Right cardiac atrium (tissue), 5 donors: ENCODE results near the gene STYXL2. TPM values are rescaled to one million over a fixed set of nuclear protein-coding genes. Genes with fewer than 3 reads are reported as not detected.

ENCODE experiments used
- ATAC-seq, 2 donors: fragments of 200-7000 bp; cut with Tn5 transposase; one replicate each; pipeline versions ENCODE4 v1.8.0 to v1.9.1; 2020; ENCODE audit warnings: moderate library complexity in 2 of 2, mild to moderate bottlenecking in 1 of 2
- DNase-seq, 3 donors: peaks; one replicate each; pipeline ENCODE4 v3.0.0-alpha.2; 2020
- H3K27ac ChIP-seq: one replicate; pipeline ENCODE4 v1.5.1; 2013; ENCODE audit warnings: mild to moderate bottlenecking, low read length, control low read depth, moderate library complexity
- H3K27me3 ChIP-seq: one replicate; pipeline ENCODE4 v1.6.1; 2013; ENCODE audit not compliant: control insufficient read depth, insufficient read depth
- H3K4me1 ChIP-seq: one replicate; pipeline ENCODE4 v1.6.1; 2013; ENCODE audit warnings: low read length; ENCODE audit not compliant: control insufficient read depth, insufficient read depth
- H3K4me3 ChIP-seq: one replicate; pipeline ENCODE4 v1.5.1; 2013; ENCODE audit warnings: low read length, control low read depth
- H3K9me3 ChIP-seq: one replicate; pipeline ENCODE4 v1.6.1; 2013; ENCODE audit warnings: low read length; ENCODE audit not compliant: control insufficient read depth
- WGBS: extraction: QIAGEN DNeasy Blood & Tissue Kit; methylation state at CpG from one replicate; pipeline ENCODE4 v1.1.7; 2013; 5-methylcytosine and 5-hydroxymethylcytosine counted together
- intact Hi-C, 4 donors: fragments of 100-400 bp; cut with DNase I; formaldehyde crosslinking; loops; one replicate each; pipeline versions ENCODE4 v1.11.0 to v1.14.0; 2022 to 2023
- polyA plus RNA-seq: library from polyadenylated mRNA; stranded (reverse); fragments of 200-250 nt; gene quantifications from one replicate; pipeline ENCODE4 v1.2.3, GENCODE V29; 2013
- total RNA-seq, 4 donors: library from RNA; stranded (reverse); fragmentation: NEBNext Ultra II Directional; extraction: Animal tissue kit (Norgen Biotek cat#: 25700); gene quantifications; one replicate each; pipeline ENCODE4 v1.2.1, GENCODE V29; 2021
- donor health status: healthy with polysubstance abuse.
- donor health status: DM: no; HTN: yes; CAD: no.
- donor health status: DM: no; HTN: no; CAD: no.
- donor health status: DM: no; HTN: yes; CAD: no; lungs with severe emphysema.
- donor health status: DM: yes; HTN: yes; CAD: no.

The STYXL2 gene
- total and polyA plus RNA-seq, 5 donors, result 69.5 to 144 (median 107) TPM

DNA sequence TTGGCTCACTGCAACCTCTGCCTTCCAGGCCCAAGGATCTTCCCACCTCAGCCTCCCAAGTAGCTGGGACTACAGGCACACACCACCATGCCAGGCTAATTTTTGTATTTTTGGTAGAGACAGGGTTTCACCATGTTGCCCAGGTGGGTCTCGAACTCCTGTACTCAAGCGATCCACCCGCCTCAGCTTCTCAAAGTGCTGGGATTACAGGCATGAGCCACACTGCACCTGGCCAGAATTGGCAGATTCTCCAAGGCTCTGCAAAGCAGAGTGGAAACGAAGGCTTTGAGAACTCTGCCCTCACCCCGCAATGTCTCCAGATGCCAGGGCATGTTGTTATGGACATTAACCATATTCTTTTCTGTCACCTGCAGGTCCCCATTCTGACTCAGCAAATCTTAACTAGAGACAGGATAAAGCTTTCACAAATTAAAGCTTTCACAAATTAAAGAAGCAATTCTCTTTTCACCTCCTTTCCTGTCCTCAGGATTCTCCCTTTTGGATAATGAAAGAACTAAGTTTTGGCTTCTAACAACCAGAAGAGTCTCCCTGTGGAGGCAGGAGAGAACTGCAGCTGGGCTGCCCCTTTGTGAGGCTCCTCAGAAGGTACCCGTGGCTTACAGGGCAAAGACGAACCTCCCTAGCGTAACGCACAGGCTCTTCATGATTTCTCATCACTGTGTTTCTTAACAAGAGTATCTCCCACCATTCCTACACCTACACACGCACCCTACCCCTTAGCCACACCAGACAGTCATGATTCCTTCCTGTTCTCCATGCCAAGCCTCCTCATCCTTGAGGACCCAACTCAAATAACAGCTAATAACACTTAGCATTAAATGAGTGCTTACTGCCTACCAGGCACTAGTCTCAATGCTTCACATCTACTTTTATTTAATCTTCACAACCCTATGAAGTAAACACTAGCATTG lies 33.5 kb upstream of the STYXL2 start:
- DNase-seq, result no peak

DNA sequence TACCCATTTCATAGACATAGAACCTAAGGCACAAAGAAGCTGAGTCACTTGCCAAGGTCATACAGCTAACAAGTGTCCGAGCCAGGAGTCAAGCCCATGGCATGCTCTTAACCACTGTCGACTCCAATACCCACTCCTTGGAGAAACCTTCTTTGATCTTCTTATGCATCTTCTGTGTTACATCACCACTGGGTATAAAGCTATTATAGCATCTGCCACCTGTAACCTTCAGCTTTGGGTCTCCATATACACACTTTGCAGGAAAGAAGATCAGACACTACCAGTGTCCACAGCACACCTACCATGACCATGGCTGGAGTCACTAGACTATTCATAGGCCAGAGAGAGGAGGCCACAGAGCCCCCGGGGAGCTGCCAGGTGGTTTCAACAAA lies 32.8 kb upstream of the STYXL2 start:
- Histone ChIP-seq H3K27ac (no peak overlapping the region), H3K4me3 (no peak overlapping the region), H3K4me1 (no peaks in the 10 kb centered on the region), H3K27me3 (no peaks in the 10 kb centered on the region), H3K9me3 (no peaks in the 10 kb centered on the region)
- intact Hi-C loops, result loop anchor here in 3 of 4 donors (5.0 to 10.0 kb wide), 3 partner anchors 154 to 474 kb away; no protein-coding TSS in a partner anchor
- no peak for ATAC-seq
- 89% methylated on average over 3 of the region's 3 CpGs for WGBS
- no peak for DNase-seq

More for the DNA sequence above, 33.5 kb upstream of the STYXL2 start:
- no peaks in the 10 kb centered on the region for H3K9me3 ChIP-seq
- no peaks in the 10 kb centered on the region for H3K27me3 ChIP-seq
- intact Hi-C loops, result loop anchor here in 3 of 4 donors (5.0 to 10.0 kb wide), 3 partner anchors 154 to 474 kb away; no protein-coding TSS in a partner anchor
- WGBS, result 76% methylated on average over 10 of the region's 10 CpGs
- no peak overlapping the region for H3K4me3 ChIP-seq
- no peaks in the 10 kb centered on the region for H3K4me1 ChIP-seq
- no peak overlapping the region for H3K27ac ChIP-seq
- ATAC-seq, result no peak

DNA sequence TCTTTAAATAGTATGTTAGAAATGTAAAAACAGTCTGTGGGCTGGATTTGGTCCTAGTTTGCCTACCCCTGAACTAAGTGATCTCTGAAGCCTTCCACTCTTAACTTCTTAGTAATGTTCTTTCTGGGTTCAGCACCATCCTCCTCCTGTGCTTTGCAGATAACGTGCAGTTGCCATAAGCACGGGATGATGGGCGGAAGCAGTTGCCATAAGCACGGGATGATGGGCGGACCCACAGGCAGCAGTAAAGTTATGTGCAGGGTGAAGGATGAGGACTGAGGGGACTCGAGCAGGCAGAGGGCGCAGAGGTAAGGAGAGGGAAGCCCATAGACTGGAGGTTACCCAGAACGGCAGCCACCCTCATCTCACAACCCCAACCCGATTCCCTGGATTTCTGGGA lies 29.3 kb upstream of the STYXL2 start:
- ATAC-seq (no peak), DNase-seq (no peak)
- intact Hi-C loops, result loop anchor here (5.0 to 10.0 kb wide), 4 partner anchors 150 to 470 kb away; no protein-coding TSS in a partner anchor
- Histone ChIP-seq H3K27ac (no peak overlapping the region), H3K4me3 (no peak overlapping the region), H3K9me3 (no peaks in the 10 kb centered on the region), H3K27me3 (no peaks in the 10 kb centered on the region), H3K4me1 (no peaks in the 10 kb centered on the region)
- 72% methylated on average over 9 of the region's 9 CpGs for WGBS

DNA sequence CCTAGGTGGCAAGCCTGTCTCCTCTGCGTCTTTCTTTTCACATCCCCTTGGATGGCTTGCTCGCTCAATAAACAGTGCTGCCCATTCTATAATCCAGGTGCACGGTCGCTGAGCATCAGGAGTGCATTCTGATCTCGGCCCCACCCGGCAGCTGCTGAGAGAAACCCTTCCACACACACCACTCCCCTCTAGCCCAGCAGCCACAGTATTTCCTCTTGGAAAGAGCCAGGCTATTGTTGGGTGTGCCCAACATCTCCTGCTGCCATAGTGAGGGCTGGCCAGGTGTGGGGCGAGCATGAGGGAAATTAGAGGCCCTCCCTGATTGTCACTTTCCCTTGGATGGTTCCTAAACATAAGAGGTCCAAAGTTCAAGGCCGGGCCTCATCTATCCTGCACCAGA lies 28.4 kb upstream of the STYXL2 start:
- H3K4me3 ChIP-seq, result no peak overlapping the region
- H3K9me3 ChIP-seq, result no peaks in the 10 kb centered on the region
- no peaks in the 10 kb centered on the region for H3K27me3 ChIP-seq
- peak in 1 of 2 donors; percentile 22 for ATAC-seq
- DNase-seq, result no peak
- WGBS, result 91% methylated on average over 8 of the region's 8 CpGs
- intact Hi-C loops, result loop anchor here (5.0 to 10.0 kb wide), 4 partner anchors 149 to 469 kb away; no protein-coding TSS in a partner anchor
- no peaks in the 10 kb centered on the region for H3K4me1 ChIP-seq
- no peak overlapping the region for H3K27ac ChIP-seq

DNA sequence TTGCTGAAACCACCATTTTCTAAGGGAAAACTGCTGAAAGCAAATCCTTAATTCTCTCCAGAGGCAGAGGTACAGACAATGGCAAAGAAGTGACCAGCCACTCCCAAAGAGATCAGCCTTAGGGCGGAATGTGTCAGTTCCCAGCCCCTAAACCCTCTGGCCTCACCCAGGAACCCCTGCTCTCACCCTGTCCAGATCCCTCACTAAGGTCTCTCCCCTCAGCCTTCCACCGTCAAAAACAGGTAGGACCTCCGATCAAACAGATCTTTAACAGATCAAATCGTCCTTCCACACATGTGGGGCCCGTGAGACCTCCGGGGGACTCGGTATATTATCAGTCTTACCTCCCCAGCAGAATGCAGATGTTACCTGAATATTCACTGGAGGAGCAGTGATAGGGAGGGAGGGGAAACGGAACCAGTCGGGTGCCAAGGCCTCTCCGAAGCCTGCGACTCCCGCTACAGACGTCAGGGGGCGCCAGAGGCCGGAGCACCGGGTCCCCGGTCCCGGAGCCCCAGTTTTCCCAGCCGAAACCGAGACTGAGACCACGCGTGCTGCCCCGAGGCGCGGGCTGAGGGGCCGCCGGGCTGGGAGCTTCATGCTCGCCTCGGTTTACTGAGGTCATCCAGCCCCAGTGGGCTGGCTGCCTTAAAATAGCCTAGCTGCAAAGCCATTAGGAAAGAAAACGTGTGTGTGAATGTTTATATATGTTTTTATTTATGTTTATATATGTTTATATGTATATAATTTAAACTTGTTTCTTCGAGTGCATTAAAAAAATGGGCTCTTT lies 27.3 kb upstream of the STYXL2 start:
- H3K4me1 ChIP-seq, result no peaks in the 10 kb centered on the region
- H3K4me3 ChIP-seq, result no peak overlapping the region
- no peak overlapping the region for H3K27ac ChIP-seq
- ATAC-seq, result peak; percentile 82 to 90
- H3K9me3 ChIP-seq, result no peaks in the 10 kb centered on the region
- 5% methylated on average over 31 of the region's 31 CpGs for WGBS
- no peaks in the 10 kb centered on the region for H3K27me3 ChIP-seq
- peak; percentile 72 to 91 (median 89) for DNase-seq
- intact Hi-C loops, result loop anchor here (5.0 to 10.0 kb wide), 4 partner anchors 148 to 468 kb away; no protein-coding TSS in a partner anchor

DNA sequence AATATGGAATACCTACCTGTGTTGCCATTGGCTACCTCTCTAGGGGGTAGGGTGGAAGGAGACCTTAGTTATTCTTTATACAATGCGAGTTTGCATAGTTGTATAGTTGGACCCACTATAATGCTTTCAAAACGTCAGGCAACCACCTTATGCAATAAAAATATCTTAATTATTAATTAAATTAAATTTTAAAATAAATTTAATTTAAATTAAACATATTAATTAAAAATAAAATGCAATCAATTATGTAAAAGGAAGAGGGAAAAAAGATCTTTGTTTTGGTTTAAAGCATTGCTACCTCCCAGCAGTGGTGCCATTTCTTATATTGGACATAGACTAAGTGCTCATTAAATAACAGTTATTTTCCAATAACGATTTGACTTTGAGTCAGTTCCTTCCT lies 26.0 kb upstream of the STYXL2 start:
- H3K4me3 ChIP-seq, result no peak overlapping the region
- H3K27ac ChIP-seq, result no peak overlapping the region
- ATAC-seq (no peak), DNase-seq (no peak)
- intact Hi-C loops, result loop anchor here (5.0 to 10.0 kb wide), 4 partner anchors 147 to 467 kb away; no protein-coding TSS in a partner anchor
- no peaks in the 10 kb centered on the region for H3K27me3 ChIP-seq
- WGBS, result 75% methylated on average over 3 of the region's 3 CpGs
- no peaks in the 10 kb centered on the region for H3K9me3 ChIP-seq
- H3K4me1 ChIP-seq, result no peaks in the 10 kb centered on the region

DNA sequence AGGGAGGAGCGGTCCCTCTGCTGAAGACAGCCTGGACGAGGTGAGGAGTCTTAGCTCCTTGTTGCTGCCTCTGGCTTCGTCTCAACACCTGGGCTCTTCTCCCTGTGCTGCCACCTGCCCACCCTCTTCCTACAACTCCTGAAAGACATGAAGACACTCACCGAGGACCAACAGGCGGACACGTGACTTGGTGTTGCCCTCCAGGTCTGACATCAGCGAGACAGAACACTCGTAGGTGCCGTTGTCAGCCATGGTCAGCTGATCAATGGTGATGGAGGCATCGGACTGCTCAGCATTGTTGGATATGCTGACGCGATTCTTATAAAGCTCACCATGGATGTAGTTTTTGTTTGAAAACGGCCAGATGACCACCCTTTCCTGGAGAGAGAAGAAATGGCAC lies 25.1 kb upstream of the STYXL2 start:
- Histone ChIP-seq H3K27ac (no peak overlapping the region), H3K27me3 (no peaks in the 10 kb centered on the region), H3K4me1 (no peaks in the 10 kb centered on the region), H3K4me3 (no peak overlapping the region), H3K9me3 (no peaks in the 10 kb centered on the region)
- intact Hi-C loops, result loop anchor here (5.0 to 10.0 kb wide), 4 partner anchors 146 to 466 kb away; no protein-coding TSS in a partner anchor
- DNase-seq (no peak), ATAC-seq (no peak)
- 91% methylated on average over 13 of the region's 13 CpGs for WGBS

DNA sequence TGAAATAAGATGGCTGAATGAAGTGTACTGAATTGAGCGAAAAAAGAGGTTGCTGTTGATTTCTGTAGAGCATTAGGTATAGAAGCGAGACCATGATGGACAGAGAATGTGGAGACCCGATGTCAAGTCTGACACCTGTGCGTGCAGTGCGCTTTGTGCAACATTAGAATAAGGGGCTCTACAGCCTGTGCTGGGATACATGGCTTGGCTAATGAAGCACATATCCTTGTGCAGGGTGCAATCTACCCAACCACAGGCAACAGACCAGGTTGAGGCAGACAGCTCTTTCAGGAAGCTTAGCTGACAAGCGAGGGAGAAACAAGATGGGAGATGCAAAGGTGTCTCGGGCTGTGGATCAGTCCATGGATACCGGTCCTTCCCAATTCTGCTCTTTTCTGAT lies 22.6 kb upstream of the STYXL2 start:
- DNase-seq, result no peak
- intact Hi-C loops, result loop anchor here in 1 of 4 donors (5.0 kb wide), 1 partner anchor 136 kb away; no protein-coding TSS in a partner anchor
- no peak overlapping the region for H3K27ac ChIP-seq
- no peak overlapping the region for H3K4me3 ChIP-seq
- no peaks in the 10 kb centered on the region for H3K4me1 ChIP-seq
- WGBS, result 97% methylated on average over 8 of the region's 8 CpGs
- no peak for ATAC-seq
- H3K9me3 ChIP-seq, result no peaks in the 10 kb centered on the region
- H3K27me3 ChIP-seq, result no peaks in the 10 kb centered on the region

DNA sequence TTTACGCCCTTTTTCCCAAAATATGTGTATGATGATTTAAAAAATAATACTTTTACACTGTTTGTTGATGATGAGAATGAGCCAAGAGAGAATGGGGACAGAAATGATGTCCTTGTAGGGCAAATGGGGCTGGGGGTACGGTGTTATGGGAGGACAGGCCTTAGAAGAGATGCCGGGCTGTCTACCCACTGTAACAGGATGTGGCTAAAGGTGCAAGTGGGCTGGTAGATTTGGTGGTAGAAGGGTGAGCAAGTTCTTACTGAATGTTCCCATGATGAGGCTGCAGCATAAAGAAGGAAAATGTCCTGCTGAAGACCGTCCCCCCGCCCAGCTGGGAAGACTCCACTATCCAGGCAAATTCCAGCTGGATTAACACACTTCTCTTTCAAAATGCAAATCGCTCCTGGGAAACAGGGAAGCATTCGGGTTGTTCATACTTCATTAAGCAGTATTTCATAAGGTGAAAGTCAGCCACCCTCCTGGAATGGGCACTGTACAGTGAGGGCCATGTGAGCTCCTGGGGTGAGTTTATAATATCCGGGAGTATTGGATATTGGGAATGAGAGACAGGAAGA lies 17.7 kb upstream of the STYXL2 start:
- intact Hi-C loops, result loop anchor here in 1 of 4 donors (5.0 kb wide), 1 partner anchor 51 kb away; no protein-coding TSS in a partner anchor
- H3K4me3 ChIP-seq, result no peak overlapping the region

DNA sequence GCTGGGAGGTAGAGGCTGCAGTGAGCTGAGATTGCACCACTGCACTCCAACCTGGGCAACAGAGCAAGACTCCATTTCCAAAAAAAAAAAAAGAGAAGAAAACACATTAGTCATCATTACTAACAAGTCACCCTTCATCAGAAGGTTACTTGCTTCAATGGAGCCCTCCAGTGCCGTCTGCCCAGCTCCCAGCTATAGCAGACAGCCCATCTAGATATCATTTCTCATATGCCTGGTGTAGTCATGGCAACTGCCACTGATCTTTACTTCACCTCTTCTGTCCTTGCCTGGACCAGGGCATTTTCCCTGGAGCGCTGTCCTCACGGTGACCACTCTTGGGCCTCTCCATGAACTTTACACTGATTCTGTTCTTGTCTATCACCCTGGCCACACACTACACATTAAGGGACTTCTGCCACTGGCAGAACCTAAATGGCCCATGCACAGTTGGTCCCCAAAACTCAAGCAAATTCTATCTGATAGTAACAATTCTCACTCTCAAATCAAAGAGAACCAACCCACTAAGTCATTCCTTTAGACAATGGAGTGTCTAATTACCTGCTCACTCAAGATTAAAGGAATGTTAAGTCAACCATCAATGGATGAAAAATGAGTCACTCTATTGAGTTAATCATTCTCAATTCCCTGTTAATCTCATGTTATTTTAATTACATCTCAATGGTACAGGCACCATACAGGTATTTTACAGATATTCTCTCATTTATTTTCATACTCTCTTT lies 16.6 kb upstream of the STYXL2 start:
- Histone ChIP-seq H3K27ac (no peak overlapping the region), H3K4me1 (no peaks in the 10 kb centered on the region), H3K27me3 (no peaks in the 10 kb centered on the region), H3K9me3 (no peaks in the 10 kb centered on the region), H3K4me3 (no peak overlapping the region)
- intact Hi-C loops, result loop anchor here in 1 of 4 donors (5.0 kb wide), 1 partner anchor 50 kb away; no protein-coding TSS in a partner anchor
- WGBS, result 87% methylated on average over 3 of the region's 3 CpGs
- ATAC-seq (no peak), DNase-seq (no peak)

More for the DNA sequence above, 17.7 kb upstream of the STYXL2 start:
- ATAC-seq (no peak), DNase-seq (no peak)
- H3K9me3 ChIP-seq, result no peaks in the 10 kb centered on the region
- no peak overlapping the region for H3K27ac ChIP-seq
- WGBS, result 78% methylated on average over 8 of the region's 8 CpGs
- H3K27me3 ChIP-seq, result no peaks in the 10 kb centered on the region
- H3K4me1 ChIP-seq, result no peaks in the 10 kb centered on the region
